DMS53 treated with DMSO at 0.1 percent for 48 hours (cell line): ENCODE data around the gene CEP41.

ENCODE experiments used
- DNase-seq: peaks from one replicate; lab custom pipeline; 2025; ENCODE audit not compliant: unreplicated experiment; lab: John Stamatoyannopoulos, UW

The CEP41 gene

DNA sequence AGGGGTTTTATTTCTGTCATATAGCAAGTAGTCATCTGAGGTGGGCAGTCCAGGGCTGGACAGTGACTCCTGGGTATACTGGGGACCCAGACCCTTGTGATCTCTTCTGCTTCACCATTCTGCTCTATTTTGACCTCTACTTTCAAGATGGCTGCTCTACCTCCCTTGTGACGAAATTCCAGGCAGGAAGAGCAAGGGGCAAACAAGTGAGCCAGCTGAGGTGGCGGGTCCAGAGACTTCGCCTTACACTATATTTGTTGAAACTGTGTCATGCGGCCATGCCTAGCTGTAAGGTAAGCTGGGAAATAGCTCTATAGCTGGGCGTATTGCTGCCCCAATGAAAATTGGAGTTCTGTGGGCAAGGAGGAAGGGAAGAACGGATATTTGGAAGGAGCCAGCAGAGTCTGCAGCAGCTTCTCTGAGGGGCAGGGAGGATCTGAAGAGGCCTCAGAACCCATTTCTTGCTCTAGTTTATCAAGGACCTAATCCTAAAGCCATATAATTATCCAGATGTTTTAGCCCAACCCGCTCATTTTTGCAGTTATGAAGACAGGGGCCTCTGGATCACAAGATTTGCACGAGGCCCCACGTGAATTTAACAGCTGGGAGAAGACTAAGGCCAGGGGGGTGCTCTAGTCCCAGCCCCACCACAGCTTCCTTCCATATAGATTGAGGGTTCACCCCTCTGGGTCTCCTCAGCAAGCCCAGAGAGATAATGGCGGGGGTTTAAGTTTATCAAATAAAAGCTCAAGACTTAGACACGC lies 68.2 kb downstream of the CEP41 start:
- no peak for DNase-seq

DNA sequence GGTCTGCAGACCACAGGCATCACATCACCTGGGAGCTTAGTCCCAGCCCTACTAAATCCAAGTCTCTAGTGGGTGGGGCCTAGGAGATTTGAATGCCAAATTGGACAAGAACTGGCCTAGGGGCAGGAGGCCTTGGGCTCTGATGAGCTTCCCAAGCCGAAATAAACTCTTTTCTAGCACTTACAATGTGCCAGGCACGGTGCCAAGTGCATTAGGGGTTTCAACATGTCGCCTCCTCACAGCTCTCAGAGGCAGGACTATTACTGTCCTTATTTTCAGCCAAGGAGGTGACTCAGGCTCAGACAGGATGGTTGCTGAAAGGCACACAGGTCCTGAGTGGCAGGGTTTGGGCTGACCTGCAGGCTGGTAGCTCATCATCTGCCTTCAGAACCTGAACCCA lies 69.8 kb downstream of the CEP41 start:
- no peak for DNase-seq

DNA sequence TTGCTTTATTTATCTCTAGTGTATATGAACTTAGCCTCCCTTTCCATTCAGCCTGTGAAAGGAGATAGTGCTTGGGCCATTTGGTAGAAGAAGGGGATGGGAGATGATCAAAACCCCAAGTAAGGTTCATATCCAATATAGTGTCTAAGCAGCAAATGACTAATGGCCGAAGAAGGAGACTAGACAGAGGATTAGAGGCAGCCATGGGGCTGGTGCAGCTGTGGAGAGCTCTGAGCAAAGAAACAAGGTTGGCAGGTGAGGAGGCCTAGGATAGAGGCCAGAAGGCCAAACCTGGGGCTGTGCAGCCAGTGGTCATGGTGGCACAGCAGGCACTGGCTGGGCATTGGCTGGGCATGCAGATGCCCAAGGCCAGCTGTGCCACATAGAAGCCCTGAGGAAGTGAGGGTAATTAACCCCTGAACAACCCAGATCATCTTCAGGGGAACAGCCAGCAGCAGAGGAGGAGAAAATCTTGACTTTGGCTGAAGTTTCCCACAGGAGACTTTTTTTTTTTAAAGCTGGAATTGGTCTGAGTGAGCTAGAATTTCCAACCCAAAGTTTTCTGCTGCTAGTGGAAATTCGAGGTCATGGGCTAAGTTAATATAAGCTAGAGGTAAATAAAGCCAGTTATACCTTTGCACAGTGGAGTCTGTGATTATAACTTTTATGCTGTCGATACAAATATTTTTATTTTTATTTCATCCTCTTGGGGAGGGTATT lies 70.8 kb downstream of the CEP41 start:
- DNase-seq, result no peak

DNA sequence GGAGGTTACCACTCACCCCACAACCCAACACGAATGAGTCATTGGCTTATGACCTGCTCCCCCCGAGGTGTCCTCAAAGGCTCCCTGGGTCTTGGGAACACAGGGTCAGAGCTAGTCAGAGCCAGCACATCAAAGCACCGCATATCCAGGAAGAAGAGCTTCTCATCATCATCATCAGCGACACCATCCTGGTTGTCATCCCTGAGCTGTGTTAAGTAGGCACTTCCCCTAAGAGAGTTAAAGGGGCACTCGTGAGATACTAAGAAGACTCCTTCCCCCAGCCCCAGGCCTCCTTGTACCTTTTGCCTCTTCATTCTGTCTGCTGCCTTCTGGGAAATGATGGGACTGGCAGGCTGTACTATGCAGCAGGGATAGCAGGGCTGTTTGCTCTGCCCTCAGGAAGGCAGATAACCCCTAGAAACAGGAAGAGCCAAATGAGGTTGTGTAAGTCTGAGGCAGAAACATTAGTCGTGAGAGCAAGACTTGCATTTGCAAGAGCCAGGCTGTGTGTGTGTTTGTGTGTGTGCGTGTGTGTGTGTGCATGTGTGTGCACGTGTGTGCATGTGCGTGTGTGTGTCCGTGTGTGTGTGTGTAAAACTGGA lies 71.6 kb downstream of the CEP41 start:
- peak; percentile 27 for DNase-seq

GRCh38 chr7:130367836-130368746 lies 72.7 kb downstream of the CEP41 start:
- no peak for DNase-seq

DNA sequence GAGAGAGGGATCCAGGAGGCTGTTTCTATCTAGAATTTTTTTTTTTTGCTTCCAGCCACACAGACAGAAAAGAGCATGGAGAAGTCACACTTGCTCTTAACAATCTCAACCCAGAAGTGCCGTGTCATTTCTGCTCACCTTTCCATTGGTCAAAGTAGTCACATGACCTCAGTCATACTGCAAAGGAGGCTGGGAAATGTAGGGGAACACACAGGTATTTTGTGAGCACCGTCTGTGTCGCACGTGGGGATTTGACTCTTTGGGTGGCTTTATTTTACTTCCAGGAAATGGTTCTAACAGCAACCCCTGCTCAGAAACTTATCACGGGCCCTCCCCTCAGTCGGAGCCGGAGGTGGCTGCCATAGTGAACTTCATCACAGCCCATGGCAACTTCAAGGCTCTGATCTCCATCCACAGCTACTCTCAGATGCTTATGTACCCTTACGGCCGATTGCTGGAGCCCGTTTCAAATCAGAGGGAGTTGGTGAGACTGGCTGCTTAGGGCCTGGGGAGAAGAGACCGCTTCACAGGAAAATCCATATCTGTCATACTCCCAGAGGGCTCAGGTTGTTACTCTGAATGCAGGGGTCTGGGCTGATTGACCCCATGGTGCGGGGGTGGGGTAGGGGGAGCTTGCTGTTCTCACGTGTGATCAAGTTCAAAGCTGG lies 73.6 kb downstream of the CEP41 start:
- DNase-seq, result no peak

DNA sequence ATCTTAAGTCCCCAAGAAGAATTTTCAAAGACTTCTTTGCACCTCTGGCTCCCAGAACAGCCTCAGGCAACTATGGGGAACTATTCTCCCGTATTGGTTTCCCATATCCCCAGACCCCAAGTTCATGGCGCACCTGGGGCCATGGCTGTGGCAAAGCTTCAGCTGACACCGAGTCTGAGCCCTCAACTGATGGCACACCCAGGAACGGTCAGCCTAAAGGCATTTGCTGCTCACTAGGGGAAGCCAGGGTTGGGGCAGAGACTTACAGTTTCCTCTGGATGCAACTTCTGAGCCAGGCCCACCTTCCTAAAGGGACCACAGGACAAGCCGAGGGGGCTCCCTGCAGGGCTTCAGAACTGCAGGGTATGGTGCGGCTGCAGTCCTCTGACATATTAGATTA lies 74.3 kb downstream of the CEP41 start:
- peak; percentile 22 for DNase-seq

- peak; percentile 100 for DNase-seq
Measured at GRCh38 chr7:130365511-130366441, 75.0 kb downstream of the CEP41 start.

DNA sequence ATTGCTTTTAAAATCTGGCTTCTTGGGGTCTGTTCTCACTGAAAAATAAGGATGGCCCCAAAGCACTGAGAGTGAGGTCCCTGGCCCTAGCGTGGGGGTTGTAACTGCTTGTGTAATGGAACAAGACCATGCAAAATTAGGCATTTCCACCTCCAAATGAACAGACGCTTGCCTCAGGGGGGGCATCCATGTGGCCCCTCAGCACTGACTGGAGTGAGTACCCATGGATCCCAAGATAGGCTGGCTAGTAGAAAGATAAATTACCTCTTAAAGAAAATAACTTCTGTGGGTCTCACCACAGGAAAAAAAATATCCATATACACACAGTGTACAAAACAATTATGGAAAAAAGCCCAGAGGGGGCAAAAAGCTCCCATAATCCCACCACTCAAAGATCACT lies 75.7 kb downstream of the CEP41 start:
- peak; percentile 48 for DNase-seq

GRCh38 chr7:130364451-130364850 lies 76.4 kb downstream of the CEP41 start:
- no peak for DNase-seq

GRCh38 chr7:130363026-130363847 lies 77.6 kb downstream of the CEP41 start:
- DNase-seq, result peak; percentile 73

GRCh38 chr7:130362251-130362816 lies 78.5 kb downstream of the CEP41 start:
- DNase-seq, result no peak

GRCh38 chr7:130361681-130362080 lies 79.1 kb downstream of the CEP41 start:
- DNase-seq, result no peak

GRCh38 chr7:130360518-130360917 lies 80.3 kb downstream of the CEP41 start:
- no peak for DNase-seq

- DNase-seq, result no peak
Measured at GRCh38 chr7:130359276-130359857, 81.4 kb downstream of the CEP41 start.

GRCh38 chr7:130358471-130358870 lies 82.3 kb downstream of the CEP41 start:
- DNase-seq, result no peak

DNA sequence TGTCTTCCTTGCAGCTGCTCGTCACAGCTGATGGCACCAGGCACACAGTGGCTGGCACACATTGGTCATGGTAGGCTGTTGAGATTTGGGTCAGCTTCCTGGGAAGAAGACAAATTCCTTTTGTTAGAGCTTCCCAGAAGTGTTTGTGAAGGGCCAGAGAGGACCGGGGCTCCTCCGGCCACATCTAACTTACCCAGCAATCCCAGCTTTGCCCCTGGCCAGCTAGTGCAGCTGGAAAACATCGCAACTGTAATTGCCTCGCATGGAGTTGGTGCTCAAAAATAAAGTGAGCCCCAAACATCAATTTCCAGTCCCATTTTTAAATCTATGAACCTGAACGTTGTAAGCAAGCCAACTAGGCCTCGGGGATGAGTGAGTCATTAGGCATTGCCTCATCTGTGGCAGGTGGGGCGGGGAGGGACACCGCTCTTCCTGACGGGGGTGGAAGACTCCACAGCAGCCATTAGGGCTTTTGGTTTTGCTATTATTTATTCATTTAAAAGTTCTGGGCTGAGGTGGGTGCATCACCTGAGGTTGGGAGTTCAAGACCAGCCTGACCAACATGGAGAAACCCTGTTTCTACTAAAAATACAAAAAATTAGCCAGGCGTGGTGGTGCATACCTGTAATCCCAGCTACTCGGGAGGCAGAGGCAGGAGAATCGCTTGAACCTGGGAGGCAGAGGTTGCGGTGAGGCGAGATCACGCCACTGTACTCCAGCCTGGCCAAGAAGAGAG lies 83.8 kb downstream of the CEP41 start:
- peak; percentile 10 for DNase-seq
